OCI-LY7 (cell line): Measurements from ENCODE around the gene ARHGEF3. TPM values are rescaled to one million over a fixed set of nuclear protein-coding genes. Genes with fewer than 3 reads are reported as not detected.

ENCODE experiments used
- BruUV-seq: library from RNA; stranded (reverse); fragments of 400-500 nt; replicated peaks from 2 replicates; lab custom pipeline; 2021; lab: Mats Ljungman, UMichigan
- CTCF ChIA-PET: fragments of 300-600 bp; sonication (Branson Sonifier 250); formaldehyde crosslinking; loops from one replicate; lab custom pipeline; 2022; ENCODE audit warnings: antibody characterized with exemption; ENCODE audit not compliant: unreplicated experiment; lab: Charles Lee
- POLR2A ChIA-PET: fragments of 300-600 bp; sonication (Branson Sonifier 250); formaldehyde crosslinking; loops from one replicate; lab custom pipeline; 2022; ENCODE audit warnings: antibody characterized with exemption; lab: Charles Lee
- DNase-seq: peaks from one replicate; pipeline ENCODE4 v3.0.0-alpha.2; 2015; ENCODE audit warnings: low spot score
- H2AFZ ChIP-seq: fragments of 200-600 bp; sonication (generic), shearing (Covaris generic); 2 replicates; pipeline ENCODE4 v1.6.1; 2014; ENCODE audit warnings: mild to moderate bottlenecking, antibody characterized with exemption, low read length, moderate library complexity
- H3K27ac ChIP-seq: fragments of 200-600 bp; sonication (generic); 2 replicates; pipeline ENCODE4 v1.5.1; 2014; ENCODE audit warnings: mixed run types, low read depth, mild to moderate bottlenecking, moderate library complexity, low read length, inconsistent platforms; ENCODE audit not compliant: poor library complexity, severe bottlenecking
- H3K36me3 ChIP-seq: fragments of 200-600 bp; sonication (generic); 2 replicates; pipeline ENCODE4 v1.6.1; 2014; ENCODE audit warnings: mild to moderate bottlenecking, antibody characterized with exemption, low read length, moderate library complexity, mixed read lengths; ENCODE audit not compliant: insufficient read depth
- H3K4me1 ChIP-seq: fragments of 200-600 bp; sonication (generic); 2 replicates; pipeline ENCODE4 v1.5.1; 2014; ENCODE audit warnings: mild to moderate bottlenecking, low read length; ENCODE audit not compliant: insufficient read depth, poor library complexity, severe bottlenecking
- H3K4me2 ChIP-seq: fragments of 200-600 bp; sonication (generic); 2 replicates; pipeline ENCODE4 v1.6.1; 2014; ENCODE audit warnings: mild to moderate bottlenecking, low read length
- H3K4me3 ChIP-seq: fragments of 200-600 bp; sonication (generic); 2 replicates; pipeline ENCODE4 v1.5.1; 2014; ENCODE audit warnings: mild to moderate bottlenecking, low read depth, low read length; ENCODE audit not compliant: poor library complexity, severe bottlenecking
- H3K79me2 ChIP-seq: fragments of 200-600 bp; sonication (generic); 2 replicates; pipeline ENCODE4 v1.6.1; 2016; ENCODE audit warnings: low read depth, mild to moderate bottlenecking, low read length, moderate library complexity, mixed read lengths; ENCODE audit not compliant: insufficient read depth
- H3K9me2 ChIP-seq: fragments of 200-600 bp; sonication (generic); 2 replicates; pipeline ENCODE4 v1.6.1; 2016; ENCODE audit warnings: mild to moderate bottlenecking, low read length, mixed read lengths; ENCODE audit not compliant: insufficient read depth
- H3K9me3 ChIP-seq: fragments of 200-600 bp; sonication (generic); 2 replicates; pipeline ENCODE4 v1.6.1; 2014; ENCODE audit warnings: mild to moderate bottlenecking, mixed run types, low read length, mixed read lengths
- H4K20me1 ChIP-seq: fragments of 200-600 bp; sonication (generic); 2 replicates; pipeline ENCODE4 v1.6.1; 2014; ENCODE audit warnings: mild to moderate bottlenecking, antibody characterized with exemption, low read length, moderate library complexity, mixed read lengths; ENCODE audit not compliant: insufficient read depth
- CTCF ChIP-seq: fragments of 200-600 bp; sonication (generic); conservative IDR thresholded peaks from 2 replicates; pipeline ENCODE4 v1.5.1; 2014; ENCODE audit warnings: mild to moderate bottlenecking, antibody characterized with exemption, low read length, moderate library complexity, mixed read lengths
- EZH2phosphoT487 ChIP-seq: fragments of 200-600 bp; sonication (generic); IDR thresholded peaks from 2 replicates; pipeline ENCODE4 v1.6.1; 2018; ENCODE audit warnings: low read depth, borderline replicate concordance, mild to moderate bottlenecking, mixed run types, antibody characterized with exemption, low read length, moderate library complexity, mixed read lengths
- intact Hi-C: fragments of 100-400 bp; cut with micrococcal nuclease; formaldehyde crosslinking; loops from one replicate; pipeline ENCODE4 v1.10.0; 2022; ENCODE audit not compliant: unreplicated experiment
- total RNA-seq, 2 experiments: library from RNA; depleted of rRNA in 1 of 2; stranded (reverse); fragments of >200 nt in 1 of 2; shearing (Covaris generic) in 1 of 2; gene quantifications; 2 replicates each; pipeline ENCODE4 v1.2.3, GENCODE V29; 2014 to 2022

The ARHGEF3 gene
- total RNA-seq, 2 experiments from 2014 or later, result 14.1 to 26.9 TPM

GRCh38 chr3:56684029-56684428 lies 117.7 kb downstream of the ARHGEF3 start:
- no peak overlapping the region for H3K27ac ChIP-seq
- TF ChIP-seq EZH2phosphoT487, result no peak
- no peak for TF ChIP-seq CTCF
- peaks cover 5% of the 10 kb centered on the region; the same call in 1 of the 2 replicates for H3K9me3 ChIP-seq
- BruUV-seq, result no TSS peak
- peaks cover 37% of the 10 kb centered on the region for H3K36me3 ChIP-seq
- DNase-seq, result no peak
- H3K4me3 ChIP-seq, result no peak overlapping the region
- no peaks in the 10 kb centered on the region for H3K9me2 ChIP-seq
- no peak overlapping the region for H3K4me2 ChIP-seq
- H4K20me1 ChIP-seq, result peaks cover 28% of the 10 kb centered on the region; the same call in 1 of the 2 replicates
- no peak overlapping the region for H2AFZ ChIP-seq
- POLR2A ChIA-PET, result interaction anchor here (0.9 kb wide), 1 partner anchor 835 kb away, joined by 4 read pairs; no protein-coding TSS in a partner anchor
- intact Hi-C loops, result loop anchor here (5.0 to 10.0 kb wide), 2 partner anchors 393 to 1011 kb away; partner anchors contain the start of gene DENND6A
- CTCF ChIA-PET, result no interaction called here
- H3K4me1 ChIP-seq, result peaks cover 31% of the 10 kb centered on the region
- peaks cover 38% of the 10 kb centered on the region for H3K79me2 ChIP-seq

- Histone ChIP-seq H2AFZ (peak within 1 kb of the TSS; percentile 82), H3K27ac (peak within 1 kb of the TSS; percentile 91), H3K79me2 (peaks cover 45% of the 10 kb centered on the region), H3K4me1 (peaks cover 35% of the 10 kb centered on the region), H3K9me3 (peaks cover 5% of the 10 kb centered on the region; the same call in 1 of the 2 replicates), H3K36me3 (peaks cover 44% of the 10 kb centered on the region), H3K4me3 (peak within 1 kb of the TSS; percentile 95), H4K20me1 (peaks cover 28% of the 10 kb centered on the region; the same call in 1 of the 2 replicates), H3K4me2 (peak within 1 kb of the TSS; percentile 94), H3K9me2 (no peaks in the 10 kb centered on the region)
- ChIA-PET POLR2A (interaction anchor here (0.6 to 2.1 kb wide), 7 partner anchors 10 to 834 kb away, joined by 3 to 14 read pairs (median 4); no protein-coding TSS in a partner anchor), CTCF (no interaction called here)
- DNase-seq, result peak; percentile 93
- intact Hi-C loops, result loop anchor here (2.0 to 10.0 kb wide), 3 partner anchors 236 to 1012 kb away; partner anchors contain the start of gene DENND6A
- BruUV-seq, result no TSS peak
- no peak for TF ChIP-seq EZH2phosphoT487
- no peak for TF ChIP-seq CTCF
These were observed 118.5 kb downstream of the ARHGEF3 start, which contains the start of gene TASOR for GRCh38 chr3:56683122-56683817. Gene TASOR (minus strand): TSS chr3:56683265. CDS start chr3:56683006, 259 bp downstream.
